ENCODE measurements around the gene TGFBI.

The TGFBI gene

DNA sequence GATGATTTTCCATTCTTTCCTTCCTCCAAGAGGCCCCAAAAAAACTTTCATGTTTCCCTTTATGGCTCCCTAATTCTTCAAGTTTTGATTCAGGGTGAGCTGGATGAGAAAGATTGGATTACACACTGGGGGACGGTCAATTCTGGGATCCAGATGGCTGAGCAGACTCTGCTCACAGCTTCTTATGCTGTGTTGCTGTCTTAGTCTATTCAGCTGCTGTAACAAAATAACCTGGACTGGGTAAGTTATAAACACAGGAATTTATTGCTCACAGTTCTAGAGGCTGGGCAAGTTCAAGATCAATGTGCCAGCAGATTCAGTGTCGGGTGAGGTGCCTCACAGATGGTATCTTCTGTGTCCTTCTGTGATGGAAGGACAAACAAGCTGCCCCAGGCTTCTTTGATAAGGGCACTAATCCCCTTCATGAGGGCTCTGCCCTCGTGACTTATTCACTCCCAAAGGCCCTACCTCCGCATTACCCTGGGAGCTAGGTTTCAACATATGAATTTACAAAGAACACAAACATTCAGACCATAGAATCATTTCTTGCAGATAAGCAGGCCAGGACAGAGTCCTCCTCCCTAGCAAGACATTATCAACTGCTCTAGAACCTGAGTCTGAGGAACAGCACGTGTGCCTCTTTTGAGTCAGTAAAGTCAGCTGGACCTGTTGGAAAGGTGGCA is 80.8 kb downstream of the TGFBI start:
- Histone ChIP-seq H3K9me3 (ENCODE audit: control insufficient read depth in 2 of 2, low read length in 2 of 2) (no peaks in the 10 kb centered on the region), H3K27ac (ENCODE audit: low read length) (no peak overlapping the region)

More for the DNA sequence above, 80.8 kb downstream of the TGFBI start:
- H3K4me3 ChIP-seq (ENCODE audit: low read length in 2 of 2) = no peak overlapping the region
- H3K36me3 ChIP-seq (ENCODE audit: control insufficient read depth in 2 of 2, insufficient read depth in 2 of 2, low read length in 2 of 2) = no peaks in the 10 kb centered on the region
- H3K4me1 ChIP-seq (ENCODE audit: control insufficient read depth, insufficient read depth, low read length) = no peaks in the 10 kb centered on the region
- H3K9ac ChIP-seq (ENCODE audit: low read length in 2 of 2) = no peak overlapping the region
- peaks cover 0 to 3% of the 10 kb centered on the region in 2 donors for H3K27me3 ChIP-seq (ENCODE audit: control insufficient read depth in 1 of 2, insufficient read depth in 2 of 2, low read length in 2 of 2)
